Fibroblast of the aortic adventitia (primary cell): ENCODE data around the gene HERC2. TPM values are rescaled to one million over a fixed set of nuclear protein-coding genes. Genes with fewer than 3 reads are reported as not detected.

ENCODE experiments used
- DNase-seq: peaks from one replicate; pipeline ENCODE4 v3.0.0-alpha.2; 2010; ENCODE audit warnings: low read depth
- H3K4me3 ChIP-seq: 2 replicates; pipeline ENCODE4 v1.5.1; 2011; ENCODE audit warnings: low read depth, mild to moderate bottlenecking, control low read depth, low read length, moderate library complexity
- total RNA-seq: library from RNA; depleted of rRNA; stranded (reverse); fragments of >200 nt; gene quantifications from 2 replicates; pipeline ENCODE4 v1.2.3, GENCODE V29; 2012; ENCODE audit warnings: low replicate concordance
- TF ChIP-seq, protein P1 (sequence below): IDR thresholded peaks from 2 replicates; pipeline ENCODE4 v1.5.1; 2011; ENCODE audit warnings: mild to moderate bottlenecking, low read length, control low read depth, inconsistent platforms; ENCODE audit not compliant: insufficient read depth

The HERC2 gene
- total RNA-seq, 1 donor = 49.1 TPM

DNA sequence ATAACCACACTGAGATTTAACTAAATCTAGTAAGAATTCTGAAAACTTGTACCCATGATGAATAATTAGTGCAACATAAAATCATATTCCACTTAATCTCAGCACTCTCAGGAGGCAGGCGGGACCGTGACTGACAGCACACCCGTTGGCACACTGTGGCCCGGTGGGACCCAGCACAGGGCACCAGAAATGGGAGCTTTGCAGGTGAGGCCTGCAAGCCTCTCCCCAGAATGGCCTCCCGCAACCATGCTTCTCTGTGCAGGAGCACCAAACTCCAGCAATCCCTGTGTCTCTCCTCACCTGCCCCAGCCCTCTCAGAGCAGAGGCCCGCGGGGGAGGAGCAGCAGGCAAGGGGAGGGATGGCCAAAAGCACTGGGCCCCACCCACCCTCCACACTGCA is 191.3 kb downstream of the HERC2 start:
- TF ChIP-seq, protein P1, sequence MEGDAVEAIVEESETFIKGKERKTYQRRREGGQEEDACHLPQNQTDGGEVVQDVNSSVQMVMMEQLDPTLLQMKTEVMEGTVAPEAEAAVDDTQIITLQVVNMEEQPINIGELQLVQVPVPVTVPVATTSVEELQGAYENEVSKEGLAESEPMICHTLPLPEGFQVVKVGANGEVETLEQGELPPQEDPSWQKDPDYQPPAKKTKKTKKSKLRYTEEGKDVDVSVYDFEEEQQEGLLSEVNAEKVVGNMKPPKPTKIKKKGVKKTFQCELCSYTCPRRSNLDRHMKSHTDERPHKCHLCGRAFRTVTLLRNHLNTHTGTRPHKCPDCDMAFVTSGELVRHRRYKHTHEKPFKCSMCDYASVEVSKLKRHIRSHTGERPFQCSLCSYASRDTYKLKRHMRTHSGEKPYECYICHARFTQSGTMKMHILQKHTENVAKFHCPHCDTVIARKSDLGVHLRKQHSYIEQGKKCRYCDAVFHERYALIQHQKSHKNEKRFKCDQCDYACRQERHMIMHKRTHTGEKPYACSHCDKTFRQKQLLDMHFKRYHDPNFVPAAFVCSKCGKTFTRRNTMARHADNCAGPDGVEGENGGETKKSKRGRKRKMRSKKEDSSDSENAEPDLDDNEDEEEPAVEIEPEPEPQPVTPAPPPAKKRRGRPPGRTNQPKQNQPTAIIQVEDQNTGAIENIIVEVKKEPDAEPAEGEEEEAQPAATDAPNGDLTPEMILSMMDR = no peak
- DNase-seq = no peak
- H3K4me3 ChIP-seq = no peak overlapping the region

DNA sequence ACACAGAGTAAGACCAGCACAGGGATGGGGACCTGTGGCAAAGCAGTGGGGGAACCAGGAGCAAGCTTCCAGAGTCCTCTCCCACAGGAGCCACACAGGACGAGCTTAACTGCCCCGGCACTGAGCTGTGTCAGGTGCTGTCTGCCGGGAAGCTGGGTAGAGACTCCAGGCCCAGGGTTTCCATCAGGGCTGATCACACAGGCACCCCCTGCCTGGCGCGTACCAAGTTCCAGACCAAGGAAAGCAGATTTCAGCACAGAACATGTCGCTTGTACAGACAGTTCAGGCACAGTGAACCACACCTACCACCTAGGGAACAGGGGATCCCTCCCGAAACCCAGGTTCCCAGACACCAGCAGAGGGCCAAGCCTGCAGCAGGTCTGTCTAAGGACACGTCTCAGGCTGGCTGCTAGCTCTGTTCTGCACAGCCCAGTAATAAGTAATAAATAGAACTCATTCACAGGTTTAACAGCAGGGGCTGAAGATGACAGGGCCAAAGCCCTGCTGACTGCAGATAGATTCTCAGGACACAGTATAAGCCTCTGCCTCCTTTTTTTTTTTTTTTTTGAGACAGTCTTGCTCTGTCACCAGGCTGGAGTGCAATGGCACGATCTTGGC is 192.6 kb downstream of the HERC2 start:
- TF ChIP-seq, protein P1 = no peak
- H3K4me3 ChIP-seq = no peak overlapping the region
- DNase-seq = no peak

DNA sequence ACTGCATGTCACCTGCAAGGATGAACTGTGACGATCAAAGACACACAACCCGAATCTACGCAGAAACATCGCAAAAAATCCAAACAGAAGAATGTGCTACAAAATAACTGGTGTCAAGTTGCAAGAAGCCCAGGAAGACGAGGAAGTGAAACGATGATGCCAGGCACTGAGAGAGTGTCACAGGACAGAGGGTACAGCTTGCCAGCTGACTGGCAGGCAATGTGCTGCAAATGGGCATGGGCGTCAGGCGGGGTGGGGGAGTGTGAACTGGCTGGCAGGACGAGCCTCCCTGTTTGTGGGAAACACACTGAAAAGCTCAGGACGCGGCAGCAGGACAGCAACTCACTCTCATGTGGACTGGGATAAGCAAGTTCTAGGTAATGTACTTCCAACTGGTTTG is 193.9 kb downstream of the HERC2 start:
- DNase-seq = no peak
- TF ChIP-seq, protein P1 = no peak
- H3K4me3 ChIP-seq = no peak overlapping the region

GRCh38 chr15:28127036-28127435 is 194.9 kb downstream of the HERC2 start:
- TF ChIP-seq, protein P1 = no peak
- H3K4me3 ChIP-seq = no peak overlapping the region
- no peak for DNase-seq

DNA sequence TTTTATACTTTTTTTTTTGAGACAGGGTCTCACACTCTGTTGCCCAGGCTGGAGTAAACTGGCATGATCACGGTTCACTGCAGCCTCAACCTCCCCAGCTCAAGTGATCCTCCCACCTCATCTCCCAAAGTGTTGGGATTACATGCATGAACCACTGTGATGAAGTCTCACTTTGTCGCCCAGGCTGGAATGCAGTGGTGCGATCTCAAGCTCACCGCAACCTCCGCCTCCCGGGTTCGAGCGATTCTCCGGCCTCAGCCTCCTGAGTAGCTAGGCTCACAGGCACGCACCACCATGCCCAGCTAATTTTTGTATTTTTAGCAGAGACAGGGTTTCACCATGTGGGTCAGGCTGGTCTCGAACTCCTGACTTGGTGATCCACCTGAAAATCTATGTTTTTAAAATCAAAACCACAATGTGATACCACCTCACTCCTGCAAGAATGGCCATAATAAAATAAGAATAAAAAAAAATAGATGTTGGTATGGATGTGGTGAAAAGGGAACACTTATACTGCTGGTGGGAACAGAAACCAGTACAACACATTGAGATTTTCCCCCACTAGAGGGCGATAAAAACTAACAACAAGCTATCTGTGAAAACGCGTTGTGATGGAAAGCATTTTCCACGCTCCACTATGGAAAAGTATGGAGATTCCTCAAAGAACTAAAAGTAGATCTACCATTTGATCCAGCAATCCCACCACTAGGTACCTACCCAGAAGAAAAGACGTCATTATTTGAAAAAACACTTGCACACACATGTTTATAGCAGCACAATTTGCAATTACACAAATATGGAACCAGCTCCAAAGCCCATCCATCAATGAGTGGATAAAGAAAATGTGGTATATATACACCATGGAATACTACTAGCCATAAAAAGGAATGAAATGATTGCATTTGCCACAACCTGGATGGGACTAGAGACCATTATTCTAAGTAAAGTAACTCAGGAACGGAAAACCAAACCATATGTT is 196.0 kb downstream of the HERC2 start:
- DNase-seq = peak; percentile 77
- H3K4me3 ChIP-seq = no peak overlapping the region
- TF ChIP-seq, protein P1 = peak; percentile 65

- TF ChIP-seq, protein P1 = no peak
- no peak for DNase-seq
- H3K4me3 ChIP-seq = no peak overlapping the region
These were observed 197.1 kb downstream of the HERC2 start for GRCh38 chr15:28124841-28125240.
